Stimulated activated naive CD8-positive, alpha-beta T cell treated with anti-CD3 and anti-CD28 coated beads, Interleukin-15, amount 100 ng/mL, for 72 hours (primary cell): Measurements from ENCODE around the gene FXR2.
A peak's percentile ranks its signal among the peaks of the same experiment; 100 is the strongest.
"Not testable (repeated sequence)": the region's sequence is repeated elsewhere in the genome, so short reads cannot be mapped to it uniquely, and the experiment has no call there.

Experiments
- ATAC-seq: fragments of 150-1000 bp; cut with Tn5 transposase; 2 replicates; pipeline ENCODE4 v1.10.0; 2021; ENCODE audit warnings: mild to moderate bottlenecking, moderate library complexity
- DNase-seq, 2 donors: peaks; one replicate each; pipeline ENCODE4 v3.0.0; 2021 to 2022
- H3K27ac Mint-ChIP-seq, 2 donors: one replicate each; pipeline ENCODE4 v1.8.0; 2022; ENCODE audit warnings: mild to moderate bottlenecking in 2 of 2, mixed read lengths in 2 of 2, moderate library complexity in 2 of 2
- H3K27me3 Mint-ChIP-seq: one replicate; pipeline ENCODE4 v1.8.0; 2022; ENCODE audit warnings: mixed read lengths
- H3K4me1 Mint-ChIP-seq: one replicate; pipeline ENCODE4 v1.8.0; 2022; ENCODE audit warnings: mild to moderate bottlenecking, mixed read lengths
- H3K4me3 Mint-ChIP-seq, 2 donors: one replicate each; pipeline ENCODE4 v1.8.0; 2022; ENCODE audit warnings: mild to moderate bottlenecking in 2 of 2, mixed read lengths in 2 of 2, moderate library complexity in 1 of 2
- H3K9me3 Mint-ChIP-seq, 2 donors: one replicate each; pipeline ENCODE4 v1.8.0; 2022; ENCODE audit warnings: mixed read lengths in 2 of 2

Gene FXR2

DNA sequence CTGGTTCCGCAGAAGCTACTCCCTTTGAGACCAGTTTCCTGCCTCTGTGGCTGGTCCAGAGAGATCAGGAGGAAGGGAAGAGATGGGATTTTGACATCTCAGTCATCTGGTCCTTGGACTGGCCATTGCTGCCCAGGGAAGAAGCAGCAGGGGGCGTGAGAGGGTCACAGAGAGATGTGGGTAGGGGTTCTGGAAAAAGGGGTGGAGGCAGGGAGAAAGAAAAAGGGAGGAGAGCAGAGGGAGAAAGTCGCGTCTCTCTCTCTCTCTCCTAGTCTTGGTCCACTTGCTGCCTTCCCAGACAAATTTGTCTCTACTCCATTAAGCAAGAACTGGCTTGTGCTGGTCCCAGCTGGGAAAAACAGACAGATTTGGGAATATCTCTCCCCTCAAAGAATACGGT lies 19.7 kb upstream of the FXR2 start:
- ATAC-seq: no peak
- no peaks in the 10 kb centered on the region for H3K9me3 Mint-ChIP-seq
- DNase-seq: no peak
- no peak overlapping the region for H3K27ac Mint-ChIP-seq
- no peaks in the 10 kb centered on the region for H3K4me1 Mint-ChIP-seq
- H3K4me3 Mint-ChIP-seq: no peak overlapping the region
- no peaks in the 10 kb centered on the region for H3K27me3 Mint-ChIP-seq

DNA sequence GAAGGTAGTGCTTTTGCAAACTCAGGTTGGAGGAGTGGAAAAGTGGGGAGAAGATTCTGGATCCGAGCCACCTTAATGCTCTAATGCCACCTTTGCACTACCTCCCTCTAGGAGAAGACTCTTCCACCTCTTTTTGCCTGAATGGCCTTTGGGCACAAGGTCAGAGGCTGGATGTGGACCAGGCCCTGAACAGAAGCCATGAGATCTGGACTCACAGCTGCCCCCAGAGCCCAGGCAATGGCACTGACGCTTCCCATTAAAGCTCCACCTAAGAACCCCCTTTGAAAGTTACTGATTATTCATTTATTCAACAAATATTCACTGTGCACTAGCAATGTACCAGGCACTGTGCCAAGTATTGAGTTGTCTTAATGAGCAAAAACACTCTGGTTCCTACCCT lies 18.4 kb upstream of the FXR2 start:
- no peaks in the 10 kb centered on the region for H3K4me1 Mint-ChIP-seq
- no peak overlapping the region for H3K27ac Mint-ChIP-seq
- ATAC-seq (no peak), DNase-seq (no peak)
- H3K9me3 Mint-ChIP-seq: no peaks in the 10 kb centered on the region
- no peak overlapping the region for H3K4me3 Mint-ChIP-seq
- H3K27me3 Mint-ChIP-seq: no peaks in the 10 kb centered on the region

DNA sequence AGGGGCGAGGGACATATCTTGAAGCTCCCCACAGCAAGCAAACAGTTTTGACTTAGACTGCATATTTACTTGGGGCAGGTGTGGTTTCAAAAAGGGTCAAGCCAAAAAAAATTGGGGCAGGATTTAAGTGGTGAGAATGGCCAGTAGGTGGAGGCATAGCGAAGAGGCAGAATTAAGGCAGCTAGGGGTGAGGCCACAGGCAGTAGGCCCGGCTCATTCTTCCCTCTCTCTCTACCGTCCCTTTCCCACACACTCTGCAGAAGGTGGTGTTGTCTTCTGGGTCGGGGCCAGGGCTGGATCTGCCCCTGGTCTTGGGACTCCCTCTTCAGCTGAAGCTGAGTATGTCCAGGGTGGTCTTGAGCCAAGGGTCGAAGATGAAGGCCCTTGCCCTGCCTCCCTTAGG lies 17.8 kb upstream of the FXR2 start:
- DNase-seq: peak; percentile 33 to 55
- H3K27ac Mint-ChIP-seq: no peak overlapping the region
- no peaks in the 10 kb centered on the region for H3K9me3 Mint-ChIP-seq
- H3K27me3 Mint-ChIP-seq: no peaks in the 10 kb centered on the region
- peak; percentile 61 for ATAC-seq
- no peaks in the 10 kb centered on the region for H3K4me1 Mint-ChIP-seq
- no peak overlapping the region for H3K4me3 Mint-ChIP-seq

DNA sequence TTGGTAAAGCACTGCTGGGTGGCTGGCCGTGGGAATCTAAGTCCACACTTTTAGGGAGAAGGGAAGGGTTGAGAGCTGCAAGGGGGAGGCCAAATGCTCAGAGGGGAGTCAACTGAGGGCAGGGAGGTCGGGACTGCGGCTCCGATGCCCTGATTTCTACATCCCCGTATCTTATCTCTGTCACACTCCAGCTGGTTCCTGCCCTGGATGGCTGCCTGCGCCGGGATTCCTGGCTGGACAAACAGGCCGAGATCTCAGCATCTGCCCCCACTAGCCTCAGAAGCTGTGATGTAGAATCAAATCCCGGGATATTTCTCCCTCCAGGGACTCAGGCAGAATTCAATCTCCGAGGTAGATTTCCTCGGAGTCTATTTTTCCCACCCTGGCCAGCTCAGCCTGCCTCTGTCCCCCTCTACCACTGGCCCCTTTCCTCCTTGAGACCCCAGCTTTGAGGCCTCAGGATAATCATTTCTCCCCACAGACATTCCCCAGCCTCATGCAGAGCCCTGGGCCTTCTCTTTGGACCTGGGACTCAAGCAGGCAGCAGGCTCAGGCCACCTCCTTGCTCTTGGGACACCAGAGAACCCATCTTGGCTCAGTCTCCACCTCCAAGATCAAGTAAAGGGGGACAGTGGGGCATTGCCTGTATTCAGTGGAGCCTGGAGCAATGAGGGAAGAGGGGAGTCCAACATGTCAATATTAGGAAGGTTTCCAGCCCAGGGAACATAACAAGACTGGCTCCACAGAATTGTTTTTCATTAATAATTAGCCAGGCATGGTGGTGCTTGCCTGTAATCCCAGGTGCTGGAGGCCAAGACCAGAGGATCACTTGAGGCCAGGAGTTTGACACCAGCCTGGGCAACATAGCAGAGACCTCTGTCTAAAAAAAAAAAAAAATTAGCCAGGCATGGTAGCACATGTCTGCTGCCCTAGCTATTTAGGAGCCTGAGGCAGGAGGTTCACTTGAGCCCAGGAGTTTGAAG lies 17.0 kb upstream of the FXR2 start:
- no peak overlapping the region for H3K27ac Mint-ChIP-seq
- no peak overlapping the region for H3K4me3 Mint-ChIP-seq
- H3K4me1 Mint-ChIP-seq: peaks cover 8% of the 10 kb centered on the region
- H3K27me3 Mint-ChIP-seq: no peaks in the 10 kb centered on the region
- no peak for ATAC-seq
- no peak for DNase-seq
- H3K9me3 Mint-ChIP-seq: no peaks in the 10 kb centered on the region

DNA sequence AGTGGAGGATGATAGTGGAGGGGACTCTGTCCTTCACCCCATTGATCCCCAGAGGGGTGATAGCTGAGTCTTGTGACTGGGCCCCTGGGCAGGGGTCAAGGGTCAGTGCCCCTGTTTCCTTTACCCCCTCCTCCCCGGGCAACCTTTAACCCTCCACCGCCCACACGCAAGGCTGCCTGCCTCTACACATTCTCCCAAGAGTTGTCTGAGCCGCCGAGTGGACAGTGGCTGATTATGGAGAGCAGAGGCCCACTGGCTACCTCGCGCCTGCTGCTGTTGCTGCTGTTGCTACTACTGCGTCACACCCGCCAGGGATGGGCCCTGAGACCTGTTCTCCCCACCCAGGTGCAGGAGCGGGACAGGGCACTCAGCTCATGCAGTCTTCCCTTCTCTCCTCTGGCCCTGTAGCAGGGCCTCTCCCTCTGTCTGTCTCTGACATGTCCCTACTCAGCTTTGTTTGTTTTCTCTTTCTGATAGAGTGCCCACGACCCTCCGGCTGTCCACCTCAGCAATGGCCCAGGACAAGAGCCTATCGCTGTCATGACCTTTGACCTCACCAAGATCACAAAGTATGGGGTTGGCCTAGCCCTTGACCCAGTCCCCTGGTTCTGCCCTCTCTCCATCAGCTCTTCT lies 15.4 kb upstream of the FXR2 start, which contains the start of gene SHBG:
Gene SHBG, plus strand, starts transcription at position 197 of the 633 bp plus-strand sequence. Its CDS starts 38 bp downstream, at position 235.
- no peak for ATAC-seq

DNA sequence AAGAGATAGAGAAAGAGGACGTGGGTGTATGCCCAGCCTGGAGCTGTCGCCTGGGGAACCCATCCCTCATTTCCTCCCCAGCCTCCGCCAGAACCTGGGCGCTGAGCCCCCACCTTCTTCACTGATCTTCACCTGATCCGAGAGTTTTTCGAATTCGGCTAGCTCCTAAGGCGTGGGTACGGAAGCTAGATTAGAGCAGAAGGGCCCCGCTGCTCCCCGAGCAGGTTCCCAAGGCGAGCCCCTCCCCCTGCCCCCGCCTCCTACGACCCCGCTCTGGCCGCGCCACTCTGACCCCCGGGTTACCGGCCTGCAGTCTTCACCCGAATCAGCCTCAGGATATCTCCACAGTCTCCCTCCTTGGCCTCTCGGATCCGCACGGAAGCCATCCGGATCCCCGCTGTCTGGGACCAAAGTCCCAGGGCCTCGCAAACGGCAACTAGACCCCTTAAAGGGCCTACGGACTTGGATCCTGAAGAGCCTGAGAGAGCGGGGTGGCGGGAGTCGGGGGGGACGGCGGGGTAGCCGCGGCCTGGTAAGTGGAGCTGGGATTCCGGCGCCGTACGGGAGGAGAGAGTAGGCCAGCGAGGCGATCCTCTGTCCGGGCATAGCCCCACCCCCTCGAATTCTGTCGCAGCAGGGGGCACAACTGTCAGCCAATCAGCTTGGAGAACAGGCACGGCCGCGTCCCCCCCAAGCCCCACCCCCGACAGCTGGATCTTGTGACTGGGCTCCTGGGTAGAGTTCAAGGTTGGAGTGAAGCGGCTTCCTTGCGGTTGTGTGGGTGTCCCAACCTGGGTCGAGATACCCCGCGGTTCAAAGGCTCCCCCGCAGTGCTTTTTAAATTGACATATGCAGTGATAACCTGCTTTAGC lies 12.8 kb upstream of the FXR2 start, which contains the start of gene SAT2:
Gene SAT2, minus strand, starts transcription at position 572 of the 872 bp plus-strand sequence. Its CDS starts 186 bp downstream, at position 386.
- peak; percentile 76 to 84 for DNase-seq
- ATAC-seq: peak; percentile 95
- Mint-ChIP-seq H3K4me3 (peak within 1 kb of the TSS; percentile 98 to 99), H3K27me3 (no peaks in the 10 kb centered on the region), H3K9me3 (no peaks in the 10 kb centered on the region), H3K4me1 (peaks cover 16% of the 10 kb centered on the region), H3K27ac (peak within 1 kb of the TSS; percentile 95 to 98)

More for the DNA sequence above, 15.4 kb upstream of the FXR2 start, which contains the start of gene SHBG:
- no peaks in the 10 kb centered on the region for H3K9me3 Mint-ChIP-seq
- H3K4me3 Mint-ChIP-seq: no peak within 1 kb of the TSS
- H3K4me1 Mint-ChIP-seq: peaks cover 16% of the 10 kb centered on the region
- DNase-seq: no peak
- no peak within 1 kb of the TSS for H3K27ac Mint-ChIP-seq
- H3K27me3 Mint-ChIP-seq: no peaks in the 10 kb centered on the region

DNA sequence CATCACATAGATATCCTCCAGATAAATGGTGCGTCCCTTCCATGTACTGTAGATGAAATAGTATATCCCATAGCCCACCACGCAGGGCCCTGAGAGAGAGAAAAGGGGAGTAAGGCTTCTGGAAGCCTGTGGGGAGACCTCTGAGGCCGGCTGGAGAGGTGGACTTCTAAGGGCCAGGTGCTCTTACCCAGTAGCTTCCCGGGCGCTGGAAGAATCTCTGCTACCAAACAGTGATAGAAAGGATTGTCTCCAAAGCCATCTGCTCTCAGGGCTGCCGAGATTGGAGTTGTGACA lies 12.2 kb upstream of the FXR2 start:
- peaks cover 16% of the 10 kb centered on the region for H3K4me1 Mint-ChIP-seq
- ATAC-seq (no peak), DNase-seq (no peak)
- H3K9me3 Mint-ChIP-seq: no peaks in the 10 kb centered on the region
- H3K4me3 Mint-ChIP-seq: peak overlapping the region; percentile 98 to 99
- no peaks in the 10 kb centered on the region for H3K27me3 Mint-ChIP-seq
- H3K27ac Mint-ChIP-seq: peak overlapping the region in 1 of 2 donors; percentile 95

DNA sequence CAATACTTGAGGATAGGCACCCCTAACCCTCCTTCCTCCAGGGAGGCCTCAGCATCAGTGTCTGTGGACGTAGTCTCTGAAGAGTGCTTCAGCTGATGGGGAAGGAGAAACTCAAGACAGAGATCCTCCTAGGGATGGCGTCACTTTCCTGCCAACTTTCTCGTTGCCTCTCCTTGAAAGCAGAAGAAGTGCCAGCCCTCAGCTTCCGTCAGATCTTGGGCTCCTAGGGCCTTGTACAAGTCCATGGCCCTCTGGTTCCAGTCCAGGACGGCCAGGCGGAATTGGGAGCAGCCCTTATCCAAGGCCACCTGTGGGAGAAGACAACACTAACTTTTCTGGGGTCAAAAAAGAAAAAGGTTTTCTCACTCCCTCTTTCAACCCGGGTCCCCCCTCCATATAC lies 11.6 kb upstream of the FXR2 start:
- no peak for DNase-seq
- Mint-ChIP-seq H3K27me3 (no peaks in the 10 kb centered on the region), H3K9me3 (no peaks in the 10 kb centered on the region), H3K4me3 (peak overlapping the region; percentile 98 to 99), H3K27ac (no peak overlapping the region), H3K4me1 (peaks cover 16% of the 10 kb centered on the region)
- no peak for ATAC-seq

DNA sequence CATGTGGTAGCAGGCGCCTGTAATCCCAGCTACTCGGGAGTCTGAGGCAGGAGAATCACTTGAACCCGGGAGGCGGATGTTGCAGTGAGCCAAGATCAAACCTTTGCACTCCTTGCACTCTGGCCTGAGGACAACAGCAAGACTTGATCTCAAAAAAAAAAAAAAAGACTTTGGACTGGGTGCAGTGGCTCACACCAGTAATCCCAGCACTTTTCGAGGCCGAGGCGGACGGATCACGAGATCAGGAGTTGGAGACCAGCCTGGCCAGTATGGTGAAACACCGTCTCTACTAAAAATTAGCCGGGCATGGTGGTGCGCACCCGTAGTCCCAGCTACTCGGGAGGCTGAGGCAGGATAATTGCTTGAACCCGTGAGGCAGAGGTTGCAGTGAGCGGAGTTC lies 11.1 kb upstream of the FXR2 start:
- not testable (repeated sequence) for H3K4me3 Mint-ChIP-seq, ATAC-seq, H3K9me3 Mint-ChIP-seq, H3K27ac Mint-ChIP-seq, H3K27me3 Mint-ChIP-seq, DNase-seq
- H3K4me1 Mint-ChIP-seq: peaks cover 16% of the 10 kb centered on the region

DNA sequence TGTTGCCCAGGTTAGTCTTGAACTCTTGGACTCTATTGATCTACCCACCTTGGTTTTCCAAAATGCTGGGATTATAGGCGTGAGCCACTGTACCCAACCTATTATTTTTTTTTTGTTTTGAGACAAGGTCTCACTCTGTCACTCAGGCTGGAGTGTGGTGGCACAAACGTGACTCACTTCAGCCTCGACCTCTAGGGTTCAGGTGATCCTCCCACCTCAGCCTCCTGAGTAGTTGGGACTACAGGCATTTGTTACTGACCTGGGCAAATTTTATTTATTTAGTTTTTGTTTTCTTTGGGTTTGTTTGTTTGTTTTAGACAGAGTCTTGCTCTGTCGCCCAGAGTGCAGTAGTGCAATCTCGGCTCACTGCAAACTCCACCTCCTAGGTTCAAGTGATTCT lies 9.0 kb upstream of the FXR2 start:
- no peaks in the 10 kb centered on the region for H3K9me3 Mint-ChIP-seq
- H3K4me3 Mint-ChIP-seq: no peak overlapping the region
- no peaks in the 10 kb centered on the region for H3K27me3 Mint-ChIP-seq
- no peak for DNase-seq
- peaks cover 16% of the 10 kb centered on the region for H3K4me1 Mint-ChIP-seq
- no peak overlapping the region for H3K27ac Mint-ChIP-seq
- ATAC-seq: no peak

DNA sequence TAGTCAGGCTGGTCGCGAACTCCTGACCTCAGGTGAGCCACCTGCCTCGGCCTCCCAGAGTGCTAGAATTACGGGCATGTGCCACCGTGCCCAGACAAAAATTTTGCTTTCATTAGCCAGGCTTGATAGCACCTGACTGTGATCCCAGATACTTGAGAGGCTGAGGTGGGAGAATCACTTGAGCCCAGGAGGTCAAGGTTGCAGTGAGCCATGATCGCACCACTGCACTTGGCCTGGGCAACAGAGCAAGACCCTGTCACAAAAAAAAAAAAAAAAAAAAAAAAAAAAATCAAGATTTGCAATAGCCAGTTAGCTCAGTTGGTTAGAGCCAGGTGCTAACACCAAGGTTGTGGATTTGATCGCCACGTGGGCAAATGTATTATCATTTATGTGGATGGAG lies 6.1 kb upstream of the FXR2 start:
- no peak overlapping the region for H3K4me3 Mint-ChIP-seq
- no peaks in the 10 kb centered on the region for H3K4me1 Mint-ChIP-seq

DNA sequence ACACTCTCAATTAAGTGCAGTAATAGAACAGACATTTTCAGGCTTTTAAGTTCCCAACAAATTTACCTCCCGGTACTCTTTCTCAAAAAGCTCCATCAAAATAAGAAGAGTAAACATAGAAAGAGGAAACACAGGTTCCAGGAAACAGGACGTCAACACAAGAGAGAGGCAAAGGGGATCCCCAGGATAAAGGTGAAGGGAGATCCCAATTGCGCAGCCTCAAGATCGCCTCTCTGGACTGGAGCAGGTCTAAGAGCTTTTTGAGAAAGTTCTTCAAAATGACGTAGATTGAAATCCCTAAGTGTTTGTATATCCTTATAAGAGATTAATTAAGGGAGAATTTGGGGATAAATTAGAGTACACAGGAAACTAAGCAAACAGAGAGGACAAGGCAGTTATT lies 3.9 kb upstream of the FXR2 start:
- Mint-ChIP-seq H3K4me3 (no peak overlapping the region), H3K27ac (no peak overlapping the region), H3K9me3 (no peaks in the 10 kb centered on the region), H3K27me3 (no peaks in the 10 kb centered on the region), H3K4me1 (peaks cover 3% of the 10 kb centered on the region)
- ATAC-seq: no peak
- no peak for DNase-seq

More for the DNA sequence above, 6.1 kb upstream of the FXR2 start:
- H3K9me3 Mint-ChIP-seq: no peaks in the 10 kb centered on the region
- ATAC-seq (no peak), DNase-seq (no peak)
- H3K27ac Mint-ChIP-seq: no peak overlapping the region
- H3K27me3 Mint-ChIP-seq: no peaks in the 10 kb centered on the region

DNA sequence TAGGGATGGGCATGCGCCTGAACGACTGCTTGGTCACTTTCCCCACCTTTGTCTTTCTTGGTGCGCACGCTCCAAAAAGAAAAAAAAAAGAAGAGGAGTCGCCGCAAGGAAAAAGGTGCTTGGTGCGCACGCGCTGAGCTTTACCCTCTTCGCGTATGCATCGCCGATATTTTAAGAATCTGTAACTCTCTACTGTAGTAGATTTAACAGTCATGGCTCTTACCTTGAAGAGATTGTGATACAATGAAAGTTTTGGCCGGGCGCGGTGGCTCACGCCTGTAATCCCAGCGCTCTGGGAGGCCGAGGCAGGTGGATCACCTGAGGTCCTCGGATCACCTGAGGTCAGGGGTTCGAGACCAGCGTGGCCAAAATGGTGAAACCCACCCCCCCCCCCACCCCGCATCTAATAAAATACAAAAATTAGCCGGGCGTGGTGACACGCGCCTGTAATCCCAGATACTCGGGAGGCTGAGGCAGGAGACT lies 609 bp upstream of the FXR2 start:
- DNase-seq (no peak), ATAC-seq (no peak)
- H3K27ac Mint-ChIP-seq: peak overlapping the region; percentile 52 to 94
- peak overlapping the region; percentile 72 to 84 for H3K4me3 Mint-ChIP-seq
- no peaks in the 10 kb centered on the region for H3K9me3 Mint-ChIP-seq
- H3K4me1 Mint-ChIP-seq: peaks cover 36% of the 10 kb centered on the region
- no peaks in the 10 kb centered on the region for H3K27me3 Mint-ChIP-seq

DNA sequence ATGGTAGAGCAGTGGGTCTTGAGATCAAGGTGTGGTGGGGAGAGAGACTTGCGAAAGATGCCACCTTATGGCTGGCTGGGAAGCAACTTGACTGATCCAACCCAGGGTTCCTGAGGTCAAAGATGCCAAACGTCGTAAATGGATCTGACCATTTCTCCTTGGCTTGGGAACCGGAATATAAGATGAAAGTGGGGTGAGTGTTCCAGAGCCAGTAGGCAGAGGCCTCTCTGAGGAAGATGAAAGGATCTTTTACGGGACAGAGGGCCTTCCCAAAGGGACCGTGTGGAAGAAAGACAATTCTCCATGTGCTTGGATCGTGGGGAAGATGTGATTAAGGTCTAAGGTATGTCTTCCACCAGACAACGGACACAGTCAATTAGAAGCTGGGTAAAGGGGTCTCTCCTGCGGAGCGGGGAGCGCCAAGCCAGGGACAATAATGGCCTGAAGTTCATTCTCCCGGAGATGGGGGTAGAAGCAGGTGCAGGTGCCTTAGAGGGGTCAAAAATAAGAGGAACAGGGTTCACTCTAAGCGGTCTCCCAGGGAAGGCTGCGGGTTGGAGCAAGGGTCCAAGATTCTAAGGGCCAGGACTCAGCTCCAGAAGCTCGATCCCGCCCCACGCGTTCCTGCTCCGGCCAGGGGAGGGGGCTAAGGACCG lies 800 bp downstream of the FXR2 start:
- ATAC-seq (no peak), DNase-seq (peak in 1 of 2 donors; percentile 13)
- peaks cover 38% of the 10 kb centered on the region for H3K4me1 Mint-ChIP-seq
- H3K9me3 Mint-ChIP-seq: no peaks in the 10 kb centered on the region
- peak overlapping the region; percentile 84 to 88 for H3K4me3 Mint-ChIP-seq
- H3K27ac Mint-ChIP-seq: peak overlapping the region; percentile 81 to 97
- no peaks in the 10 kb centered on the region for H3K27me3 Mint-ChIP-seq

DNA sequence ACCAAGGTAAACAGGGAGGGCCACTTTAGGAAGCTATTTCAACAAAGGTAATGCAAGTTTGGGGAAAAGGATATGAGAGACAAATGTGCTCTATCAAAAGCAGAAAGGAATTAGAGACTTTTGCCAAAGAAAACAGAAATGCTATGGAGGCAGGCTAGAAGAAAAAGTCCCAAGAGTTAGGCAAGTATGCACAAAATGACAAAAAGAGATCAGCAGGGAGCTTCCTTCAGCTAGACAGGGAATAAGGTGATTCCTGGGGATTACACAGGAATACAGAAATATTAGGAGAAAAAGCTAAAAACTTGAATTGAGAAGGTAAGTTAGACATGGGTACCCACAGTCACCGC lies 2.4 kb downstream of the FXR2 start:
- Mint-ChIP-seq H3K4me3 (peak overlapping the region; percentile 47 to 65), H3K9me3 (no peaks in the 10 kb centered on the region), H3K27ac (no peak overlapping the region), H3K27me3 (no peaks in the 10 kb centered on the region), H3K4me1 (peaks cover 38% of the 10 kb centered on the region)
- ATAC-seq (no peak), DNase-seq (no peak)
